HS-27A (cell line): ENCODE data around the gene AGFG1.

ENCODE experiments used
- DNase-seq: peaks from one replicate; pipeline ENCODE4 v3.0.0-alpha.2; 2012; ENCODE audit warnings: low read depth, missing footprints

Gene AGFG1

GRCh38 chr2:227462462-227462951 is 9.4 kb upstream of the AGFG1 start:
- no peak for DNase-seq

GRCh38 chr2:227462972-227463931 is 8.7 kb upstream of the AGFG1 start:
- no peak for DNase-seq

- DNase-seq, result no peak
Observed at GRCh38 chr2:227464361-227464760, 7.6 kb upstream of the AGFG1 start.

- DNase-seq, result no peak
Observed at GRCh38 chr2:227464851-227465250, 7.1 kb upstream of the AGFG1 start.

GRCh38 chr2:227466887-227467600 is 4.9 kb upstream of the AGFG1 start:
- DNase-seq, result no peak

GRCh38 chr2:227471412-227471811 is 544 bp upstream of the AGFG1 start:
- no peak for DNase-seq

- DNase-seq, result no peak
Observed at GRCh38 chr2:227472265-227473121, 537 bp downstream of the AGFG1 start.

GRCh38 chr2:227473122-227473461 is 1.1 kb downstream of the AGFG1 start:
- no peak for DNase-seq

GRCh38 chr2:227473806-227474205 is 1.9 kb downstream of the AGFG1 start:
- DNase-seq, result no peak

GRCh38 chr2:227474410-227474809 is 2.5 kb downstream of the AGFG1 start:
- DNase-seq, result no peak

GRCh38 chr2:227477291-227477690 is 5.3 kb downstream of the AGFG1 start:
- DNase-seq, result no peak

- DNase-seq, result no peak
Observed at GRCh38 chr2:227479865-227480475, 8.0 kb downstream of the AGFG1 start.

- DNase-seq, result no peak
Observed at GRCh38 chr2:227480528-227480927, 8.6 kb downstream of the AGFG1 start.

GRCh38 chr2:227482638-227483340 is 10.8 kb downstream of the AGFG1 start:
- DNase-seq, result no peak

GRCh38 chr2:227485429-227485828 is 13.5 kb downstream of the AGFG1 start:
- DNase-seq, result no peak

GRCh38 chr2:227486688-227487087 is 14.7 kb downstream of the AGFG1 start:
- DNase-seq, result no peak

GRCh38 chr2:227488045-227488444 is 16.1 kb downstream of the AGFG1 start:
- DNase-seq, result no peak

- DNase-seq, result no peak
Observed at GRCh38 chr2:227491386-227491785, 19.4 kb downstream of the AGFG1 start.

GRCh38 chr2:227493524-227493923 is 21.6 kb downstream of the AGFG1 start:
- no peak for DNase-seq

GRCh38 chr2:227497158-227497557 is 25.2 kb downstream of the AGFG1 start:
- no peak for DNase-seq
